Motor neuron (in vitro differentiated cells): ENCODE results near the gene COLEC12. TPM values are rescaled to one million over a fixed set of nuclear protein-coding genes. Genes with fewer than 3 reads are reported as not detected.
"Not testable (repeated sequence)": the region's sequence is repeated elsewhere in the genome, so short reads cannot be mapped to it uniquely, and the experiment has no call there.

Experiments used
- ATAC-seq, 8 experiments: fragments of 200-7000 bp; cut with Tn5 transposase; replicated peaks in 6 of 8; 2 replicates each; pipeline ENCODE4 v1.8.0; 2021; ENCODE audit warnings: mild to moderate bottlenecking in 8 of 8, moderate library complexity in 8 of 8
- H3K27ac ChIP-seq, 2 donors: fragments of 250-450 bp; sonication (Bioruptor Pico); 2 replicates each; pipeline ENCODE4 v1.9.0; 2021; ENCODE audit warnings: antibody characterized with exemption in 2 of 2, mild to moderate bottlenecking in 2 of 2, moderate library complexity in 1 of 2
- H3K4me1 ChIP-seq, 2 donors: fragments of 250-450 bp; sonication (Bioruptor Pico); replicated peaks in 1 of 2; 2 replicates each; pipeline ENCODE4 v1.6.1; 2021; ENCODE audit warnings: antibody characterized with exemption in 2 of 2, mild to moderate bottlenecking in 2 of 2, moderate library complexity in 1 of 2
- H3K4me3 ChIP-seq, 5 donors: fragments of 250-450 bp; sonication (Bioruptor Pico); 2 replicates each; pipeline ENCODE4 v1.9.0; 2021; ENCODE audit warnings: antibody characterized with exemption in 5 of 5, mild to moderate bottlenecking in 5 of 5, moderate library complexity in 4 of 5
- WGBS, 10 experiments: fragments of 450-650 bp; shearing (Covaris generic); methylation state at CpG; one replicate each; pipeline ENCODE4 v1.0.0; 2022; 5-methylcytosine and 5-hydroxymethylcytosine counted together
- in situ Hi-C, 9 experiments: fragments of 400-800 bp; cut with MboI; loops; one replicate each; pipeline ENCODE4 v1.15.0; 2021; ENCODE audit warnings: low sequenced_read_pairs in 9 of 9, low pct_unique_long_range_greater_than_20kb in 2 of 9; ENCODE audit not compliant: unreplicated experiment in 9 of 9
- total RNA-seq, 8 experiments: library from RNA; unstranded; fragments of 300-600 nt; gene quantifications; 2 replicates each; pipeline versions ENCODE4 v1.2.3 to v1.2.4, GENCODE V29; 2022

COLEC12 gene
- total RNA-seq, 8 experiments from 2014 or later: 0.49 to 103 (median 3.7) TPM

GRCh38 chr18:407191-407590, 93.3 kb downstream of the COLEC12 start:
- Histone ChIP-seq H3K4me1 (peaks cover 0 to 11% of the 10 kb centered on the region in 2 donors), H3K27ac (no peak overlapping the region), H3K4me3 (no peak overlapping the region)
- ATAC-seq: no peak
- in situ Hi-C loops: no loop called here
- 83 to 100% (median 92%) methylated on average over 1 to 3 of the region's 3 CpGs; no CpG with 5 or more reads in 3 of the 10 experiments for WGBS, 10 experiments

GRCh38 chr18:406677-407076, 93.8 kb downstream of the COLEC12 start:
- in situ Hi-C loops: no loop called here
- H3K4me3 ChIP-seq: no peak overlapping the region
- 67 to 100% (median 100%) methylated on average over 1 to 2 of the region's 6 CpGs; no CpG with 5 or more reads in 5 of the 10 experiments for WGBS, 10 experiments
- no peak overlapping the region for H3K27ac ChIP-seq
- peaks cover 0 to 11% of the 10 kb centered on the region in 2 donors for H3K4me1 ChIP-seq
- ATAC-seq: peak in 1 of 8 experiments; percentile 2

GRCh38 chr18:405006-405405, 95.5 kb downstream of the COLEC12 start:
- WGBS, 10 experiments: 67 to 100% (median 93%) methylated on average over 1 to 4 of the region's 4 CpGs; no CpG with 5 or more reads in 2 of the 10 experiments
- H3K4me1 ChIP-seq: peaks cover 0 to 11% of the 10 kb centered on the region in 2 donors
- H3K27ac ChIP-seq, in situ Hi-C loops, ATAC-seq, H3K4me3 ChIP-seq: not testable (repeated sequence)

GRCh38 chr18:404061-404636, 96.4 kb downstream of the COLEC12 start:
- in situ Hi-C loops: no loop called here
- ATAC-seq: no peak
- Histone ChIP-seq H3K4me1 (peaks cover 6 to 19% of the 10 kb centered on the region in 2 donors), H3K27ac (no peak overlapping the region), H3K4me3 (no peak overlapping the region)
- WGBS, 10 experiments: 83 to 100% (median 91%) methylated on average over 2 to 8 of the region's 8 CpGs

GRCh38 chr18:402129-402528, 98.4 kb downstream of the COLEC12 start:
- Histone ChIP-seq H3K27ac (no peak overlapping the region), H3K4me3 (no peak overlapping the region), H3K4me1 (peaks cover 13% of the 10 kb centered on the region in 2 donors)
- ATAC-seq: no peak
- WGBS, 10 experiments: 80 to 100% (median 91%) methylated on average over 1 to 4 of the region's 5 CpGs; no CpG with 5 or more reads in 4 of the 10 experiments
- in situ Hi-C loops: no loop called here

GRCh38 chr18:400456-400855, 100.0 kb downstream of the COLEC12 start:
- peak in 3 of 8 experiments; percentile 18 to 68 (median 65) for ATAC-seq
- in situ Hi-C loops: no loop called here
- 10 to 100% (median 72%) methylated on average over 1 to 5 of the region's 5 CpGs for WGBS, 10 experiments
- Histone ChIP-seq H3K4me1 (peaks cover 13 to 15% of the 10 kb centered on the region in 2 donors), H3K4me3 (no peak overlapping the region), H3K27ac (no peak overlapping the region)

GRCh38 chr18:399631-400135, 100.8 kb downstream of the COLEC12 start:
- Histone ChIP-seq H3K27ac (peak overlapping the region in 1 of 2 donors; percentile 21), H3K4me1 (peaks cover 17 to 23% of the 10 kb centered on the region in 2 donors), H3K4me3 (no peak overlapping the region)
- 20 to 73% (median 54%) methylated on average over 2 to 6 of the region's 10 CpGs; no CpG with 5 or more reads in 3 of the 10 experiments for WGBS, 10 experiments
- ATAC-seq: peak in 5 of 8 experiments; percentile 6 to 36 (median 7)
- in situ Hi-C loops: no loop called here

- Histone ChIP-seq H3K4me3 (no peak overlapping the region), H3K27ac (peak overlapping the region in 1 of 2 donors; percentile 21), H3K4me1 (peaks cover 18 to 29% of the 10 kb centered on the region in 2 donors)
- peak; percentile 12 to 85 (median 74) for ATAC-seq
- 0 to 97% (median 62%) methylated on average over 1 to 6 of the region's 8 CpGs; no CpG with 5 or more reads in 2 of the 10 experiments for WGBS, 10 experiments
- in situ Hi-C loops: no loop called here
These were observed 101.4 kb downstream of the COLEC12 start for GRCh38 chr18:398935-399630.

- Histone ChIP-seq H3K27ac (no peak overlapping the region), H3K4me3 (no peak overlapping the region), H3K4me1 (peaks cover 18 to 30% of the 10 kb centered on the region in 2 donors)
- 20 to 100% (median 93%) methylated on average over 1 to 3 of the region's 3 CpGs; no CpG with 5 or more reads in 1 of the 10 experiments for WGBS, 10 experiments
- ATAC-seq: no peak
- in situ Hi-C loops: no loop called here
These were observed 103.9 kb downstream of the COLEC12 start for GRCh38 chr18:396556-396955.

- no peak overlapping the region for H3K4me3 ChIP-seq
- H3K27ac ChIP-seq: no peak overlapping the region
- 0 to 100% (median 80%) methylated on average over 1 of the region's 1 CpG; no CpG with 5 or more reads in 5 of the 10 experiments for WGBS, 10 experiments
- peaks cover 18 to 30% of the 10 kb centered on the region in 2 donors for H3K4me1 ChIP-seq
- in situ Hi-C loops: no loop called here
- ATAC-seq: no peak
These were observed 104.3 kb downstream of the COLEC12 start for GRCh38 chr18:396251-396555.

GRCh38 chr18:395456-396250, 104.8 kb downstream of the COLEC12 start:
- in situ Hi-C loops: no loop called here
- Histone ChIP-seq H3K27ac (no peak overlapping the region), H3K4me3 (no peak overlapping the region), H3K4me1 (peaks cover 18 to 30% of the 10 kb centered on the region in 2 donors)
- 0 to 93% (median 56%) methylated on average over 1 to 11 of the region's 13 CpGs; no CpG with 5 or more reads in 1 of the 10 experiments for WGBS, 10 experiments
- ATAC-seq: peak in 6 of 8 experiments; percentile 41 to 86 (median 58)

GRCh38 chr18:394987-395362, 105.5 kb downstream of the COLEC12 start:
- ATAC-seq: peak; percentile 28 to 72 (median 46)
- WGBS, 10 experiments: 20 to 38% (median 33%) methylated on average over 1 of the region's 1 CpG; no CpG with 5 or more reads in 5 of the 10 experiments
- in situ Hi-C loops: no loop called here
- no peak overlapping the region for H3K27ac ChIP-seq
- peaks cover 18 to 30% of the 10 kb centered on the region in 2 donors for H3K4me1 ChIP-seq
- no peak overlapping the region for H3K4me3 ChIP-seq
